ENCODE measurements around the gene PXDN.

The PXDN gene

GRCh38 chr2:1606046-1606400 lies 138.3 kb downstream of the PXDN start:
- H3K9ac ChIP-seq (ENCODE audit: low read depth, low read length) = no peak overlapping the region
- peaks cover 16% of the 10 kb centered on the region for H3K4me1 ChIP-seq (ENCODE audit: insufficient read depth, low read length)
- H3K36me3 ChIP-seq (ENCODE audit: insufficient read depth, low read length) = no peaks in the 10 kb centered on the region
- no peaks in the 10 kb centered on the region for H3K9me3 ChIP-seq (ENCODE audit: control insufficient read depth, insufficient read depth, low read length)

GRCh38 chr2:1605102-1606045 lies 138.9 kb downstream of the PXDN start:
- Histone ChIP-seq H3K9ac (ENCODE audit: low read depth, low read length) (no peak overlapping the region), H3K9me3 (ENCODE audit: control insufficient read depth, insufficient read depth, low read length) (no peaks in the 10 kb centered on the region), H3K36me3 (ENCODE audit: insufficient read depth, low read length) (no peaks in the 10 kb centered on the region), H3K4me1 (ENCODE audit: insufficient read depth, low read length) (peaks cover 16% of the 10 kb centered on the region)

GRCh38 chr2:1603521-1603920 lies 140.8 kb downstream of the PXDN start:
- no peaks in the 10 kb centered on the region for H3K9me3 ChIP-seq (ENCODE audit: control insufficient read depth, insufficient read depth, low read length)
- H3K4me1 ChIP-seq (ENCODE audit: insufficient read depth, low read length) = peaks cover 16% of the 10 kb centered on the region
- H3K36me3 ChIP-seq (ENCODE audit: insufficient read depth, low read length) = no peaks in the 10 kb centered on the region
- no peak overlapping the region for H3K9ac ChIP-seq (ENCODE audit: low read depth, low read length)

- H3K9ac ChIP-seq (ENCODE audit: low read depth, low read length) = no peak overlapping the region
- peaks cover 16% of the 10 kb centered on the region for H3K4me1 ChIP-seq (ENCODE audit: insufficient read depth, low read length)
- H3K36me3 ChIP-seq (ENCODE audit: insufficient read depth, low read length) = no peaks in the 10 kb centered on the region
- H3K9me3 ChIP-seq (ENCODE audit: control insufficient read depth, insufficient read depth, low read length) = no peaks in the 10 kb centered on the region
Observed at GRCh38 chr2:1603059-1603458, 141.3 kb downstream of the PXDN start.

GRCh38 chr2:1602278-1603010 lies 141.9 kb downstream of the PXDN start:
- no peak overlapping the region for H3K9ac ChIP-seq (ENCODE audit: low read depth, low read length)
- H3K9me3 ChIP-seq (ENCODE audit: control insufficient read depth, insufficient read depth, low read length) = no peaks in the 10 kb centered on the region
- H3K36me3 ChIP-seq (ENCODE audit: insufficient read depth, low read length) = no peaks in the 10 kb centered on the region
- H3K4me1 ChIP-seq (ENCODE audit: insufficient read depth, low read length) = peaks cover 16% of the 10 kb centered on the region

- Histone ChIP-seq H3K9ac (ENCODE audit: low read depth, low read length) (no peak overlapping the region), H3K36me3 (ENCODE audit: insufficient read depth, low read length) (no peaks in the 10 kb centered on the region), H3K4me1 (ENCODE audit: insufficient read depth, low read length) (peaks cover 16% of the 10 kb centered on the region), H3K9me3 (ENCODE audit: control insufficient read depth, insufficient read depth, low read length) (no peaks in the 10 kb centered on the region)
Observed at GRCh38 chr2:1601471-1602277, 142.6 kb downstream of the PXDN start.

GRCh38 chr2:1601067-1601412 lies 143.3 kb downstream of the PXDN start:
- no peaks in the 10 kb centered on the region for H3K36me3 ChIP-seq (ENCODE audit: insufficient read depth, low read length)
- H3K9ac ChIP-seq (ENCODE audit: low read depth, low read length) = no peak overlapping the region
- H3K9me3 ChIP-seq (ENCODE audit: control insufficient read depth, insufficient read depth, low read length) = no peaks in the 10 kb centered on the region
- peaks cover 10% of the 10 kb centered on the region for H3K4me1 ChIP-seq (ENCODE audit: insufficient read depth, low read length)

GRCh38 chr2:1600191-1601066 lies 143.9 kb downstream of the PXDN start:
- Histone ChIP-seq H3K4me1 (ENCODE audit: insufficient read depth, low read length) (peaks cover 6% of the 10 kb centered on the region; the same call in 1 of the 2 replicates), H3K9ac (ENCODE audit: low read depth, low read length) (no peak overlapping the region), H3K9me3 (ENCODE audit: control insufficient read depth, insufficient read depth, low read length) (no peaks in the 10 kb centered on the region), H3K36me3 (ENCODE audit: insufficient read depth, low read length) (no peaks in the 10 kb centered on the region)

- Histone ChIP-seq H3K9me3 (ENCODE audit: control insufficient read depth, insufficient read depth, low read length) (no peaks in the 10 kb centered on the region), H3K4me1 (ENCODE audit: insufficient read depth, low read length) (peaks cover 2% of the 10 kb centered on the region), H3K36me3 (ENCODE audit: insufficient read depth, low read length) (no peaks in the 10 kb centered on the region), H3K9ac (ENCODE audit: low read depth, low read length) (no peak overlapping the region)
Observed at GRCh38 chr2:1599301-1600085, 144.8 kb downstream of the PXDN start.

GRCh38 chr2:1598800-1599199 lies 145.5 kb downstream of the PXDN start:
- peaks cover 7% of the 10 kb centered on the region for H3K4me1 ChIP-seq (ENCODE audit: insufficient read depth, low read length)
- no peaks in the 10 kb centered on the region for H3K36me3 ChIP-seq (ENCODE audit: insufficient read depth, low read length)
- no peak overlapping the region for H3K9ac ChIP-seq (ENCODE audit: low read depth, low read length)

GRCh38 chr2:1598041-1598710 lies 146.1 kb downstream of the PXDN start:
- no peaks in the 10 kb centered on the region for H3K36me3 ChIP-seq (ENCODE audit: insufficient read depth, low read length)
- H3K9me3 ChIP-seq (ENCODE audit: control insufficient read depth, insufficient read depth, low read length) = no peaks in the 10 kb centered on the region
- no peak overlapping the region for H3K9ac ChIP-seq (ENCODE audit: low read depth, low read length)
- H3K4me1 ChIP-seq (ENCODE audit: insufficient read depth, low read length) = peaks cover 14% of the 10 kb centered on the region

More at GRCh38 chr2:1598800-1599199, 145.5 kb downstream of the PXDN start:
- no peaks in the 10 kb centered on the region for H3K9me3 ChIP-seq (ENCODE audit: control insufficient read depth, insufficient read depth, low read length)

GRCh38 chr2:1595274-1595673 lies 149.0 kb downstream of the PXDN start:
- Histone ChIP-seq H3K9ac (ENCODE audit: low read depth, low read length) (no peak overlapping the region), H3K36me3 (ENCODE audit: insufficient read depth, low read length) (no peaks in the 10 kb centered on the region), H3K9me3 (ENCODE audit: control insufficient read depth, insufficient read depth, low read length) (no peaks in the 10 kb centered on the region), H3K4me1 (ENCODE audit: insufficient read depth, low read length) (peaks cover 20% of the 10 kb centered on the region)

Data from ES-I3 (cell line).